Measurements from ENCODE around the gene TSPAN17.

Gene TSPAN17

DNA sequence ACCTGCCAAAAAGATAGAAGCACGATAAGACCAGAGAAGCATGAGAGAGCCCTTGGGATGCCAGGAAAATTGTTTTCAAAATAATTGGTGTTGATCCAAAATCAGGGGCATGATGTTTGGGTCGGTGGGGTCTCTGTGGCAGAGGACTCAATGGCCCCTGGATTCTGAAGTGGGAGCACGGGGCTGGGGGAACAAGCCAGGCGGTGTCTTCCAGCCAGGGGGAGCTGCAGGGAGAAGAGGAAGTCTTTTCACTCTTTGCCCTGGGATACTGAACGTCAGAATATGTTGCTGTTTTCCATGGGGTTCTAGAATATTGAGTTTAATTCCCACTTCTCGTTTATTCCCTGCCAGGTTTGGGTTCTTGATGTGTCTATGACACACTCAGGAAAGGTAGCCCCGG lies 20.4 kb downstream of the TSPAN17 start:
- Histone ChIP-seq H3K9me3 (ENCODE audit: control insufficient read depth in 1 of 2, low read length in 2 of 2) (no peaks in the 10 kb centered on the region), H3K9ac (ENCODE audit: low read depth in 1 of 2, low read length in 2 of 2) (no peak overlapping the region), H3K4me1 (ENCODE audit: control insufficient read depth in 1 of 2, insufficient read depth in 2 of 2, low read length in 2 of 2) (no peaks in the 10 kb centered on the region), H3K4me3 (ENCODE audit: low read depth in 1 of 2, low read length in 2 of 2) (no peak overlapping the region), H3K36me3 (ENCODE audit: control insufficient read depth in 1 of 2, insufficient read depth in 2 of 2, low read length in 2 of 2) (no peaks in the 10 kb centered on the region), H3K27me3 (ENCODE audit: control insufficient read depth in 1 of 2, insufficient read depth in 2 of 2, low read length in 2 of 2) (peaks cover 5 to 11% of the 10 kb centered on the region in 2 donors), H3K27ac (ENCODE audit: low read depth, low read length) (no peak overlapping the region)

DNA sequence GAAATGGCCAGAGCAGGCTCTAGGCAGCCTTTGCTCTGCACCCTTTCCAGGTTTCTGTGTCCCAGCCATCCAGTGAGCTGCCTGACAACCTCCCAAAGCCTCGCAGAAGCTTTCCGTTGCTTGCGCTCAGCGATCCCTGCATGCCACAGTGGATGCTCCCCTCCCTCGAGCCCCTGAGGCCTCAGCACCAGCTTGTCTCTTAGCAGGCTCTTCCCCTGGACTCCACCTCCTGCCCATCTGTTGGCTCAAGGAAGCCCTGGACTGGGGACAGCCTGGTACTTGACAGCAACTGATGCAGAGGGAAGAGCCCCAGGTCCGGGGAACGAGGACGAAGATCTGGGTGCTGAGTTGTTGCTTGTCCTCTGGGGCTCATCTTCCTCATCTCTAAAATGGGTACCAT lies 23.2 kb downstream of the TSPAN17 start:
- H3K4me3 ChIP-seq (ENCODE audit: low read depth in 1 of 2, low read length in 2 of 2): no peak overlapping the region
- no peak overlapping the region for H3K9ac ChIP-seq (ENCODE audit: low read depth in 1 of 2, low read length in 2 of 2)
- H3K4me1 ChIP-seq (ENCODE audit: control insufficient read depth in 1 of 2, insufficient read depth in 2 of 2, low read length in 2 of 2): no peaks in the 10 kb centered on the region
- H3K27me3 ChIP-seq (ENCODE audit: control insufficient read depth in 1 of 2, insufficient read depth in 2 of 2, low read length in 2 of 2): peaks cover 0 to under 1% of the 10 kb centered on the region in 2 donors
- no peaks in the 10 kb centered on the region for H3K36me3 ChIP-seq (ENCODE audit: control insufficient read depth in 1 of 2, insufficient read depth in 2 of 2, low read length in 2 of 2)
- no peak overlapping the region for H3K27ac ChIP-seq (ENCODE audit: low read depth, low read length)
- no peaks in the 10 kb centered on the region for H3K9me3 ChIP-seq (ENCODE audit: control insufficient read depth in 1 of 2, low read length in 2 of 2)

DNA sequence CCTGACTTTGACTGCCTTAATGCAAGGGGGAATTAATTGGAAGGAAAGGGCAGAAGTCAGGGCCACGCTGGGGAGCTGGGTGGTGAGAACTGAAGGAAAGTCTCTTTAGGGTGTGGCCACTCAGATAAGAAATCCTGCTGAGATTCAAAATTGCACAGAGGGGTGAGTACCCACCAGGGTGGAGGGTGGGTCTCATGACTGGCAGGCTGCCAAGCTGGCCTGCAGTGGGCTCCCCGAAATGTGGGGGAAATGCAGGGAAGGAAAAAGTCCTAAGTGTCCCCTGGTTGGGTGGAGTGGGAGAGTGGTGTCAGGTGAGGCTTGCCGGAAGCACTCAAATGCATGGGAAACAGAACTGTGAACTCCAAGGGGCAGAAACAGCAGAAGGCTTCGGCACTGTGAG lies 24.1 kb downstream of the TSPAN17 start:
- Histone ChIP-seq H3K36me3 (ENCODE audit: control insufficient read depth in 1 of 2, insufficient read depth in 2 of 2, low read length in 2 of 2) (no peaks in the 10 kb centered on the region), H3K4me3 (ENCODE audit: low read depth in 1 of 2, low read length in 2 of 2) (no peak overlapping the region), H3K9ac (ENCODE audit: low read depth in 1 of 2, low read length in 2 of 2) (no peak overlapping the region), H3K9me3 (ENCODE audit: control insufficient read depth in 1 of 2, low read length in 2 of 2) (no peaks in the 10 kb centered on the region), H3K27me3 (ENCODE audit: control insufficient read depth in 1 of 2, insufficient read depth in 2 of 2, low read length in 2 of 2) (no peaks in the 10 kb centered on the region), H3K4me1 (ENCODE audit: control insufficient read depth in 1 of 2, insufficient read depth in 2 of 2, low read length in 2 of 2) (no peaks in the 10 kb centered on the region), H3K27ac (ENCODE audit: low read depth, low read length) (no peak overlapping the region)

DNA sequence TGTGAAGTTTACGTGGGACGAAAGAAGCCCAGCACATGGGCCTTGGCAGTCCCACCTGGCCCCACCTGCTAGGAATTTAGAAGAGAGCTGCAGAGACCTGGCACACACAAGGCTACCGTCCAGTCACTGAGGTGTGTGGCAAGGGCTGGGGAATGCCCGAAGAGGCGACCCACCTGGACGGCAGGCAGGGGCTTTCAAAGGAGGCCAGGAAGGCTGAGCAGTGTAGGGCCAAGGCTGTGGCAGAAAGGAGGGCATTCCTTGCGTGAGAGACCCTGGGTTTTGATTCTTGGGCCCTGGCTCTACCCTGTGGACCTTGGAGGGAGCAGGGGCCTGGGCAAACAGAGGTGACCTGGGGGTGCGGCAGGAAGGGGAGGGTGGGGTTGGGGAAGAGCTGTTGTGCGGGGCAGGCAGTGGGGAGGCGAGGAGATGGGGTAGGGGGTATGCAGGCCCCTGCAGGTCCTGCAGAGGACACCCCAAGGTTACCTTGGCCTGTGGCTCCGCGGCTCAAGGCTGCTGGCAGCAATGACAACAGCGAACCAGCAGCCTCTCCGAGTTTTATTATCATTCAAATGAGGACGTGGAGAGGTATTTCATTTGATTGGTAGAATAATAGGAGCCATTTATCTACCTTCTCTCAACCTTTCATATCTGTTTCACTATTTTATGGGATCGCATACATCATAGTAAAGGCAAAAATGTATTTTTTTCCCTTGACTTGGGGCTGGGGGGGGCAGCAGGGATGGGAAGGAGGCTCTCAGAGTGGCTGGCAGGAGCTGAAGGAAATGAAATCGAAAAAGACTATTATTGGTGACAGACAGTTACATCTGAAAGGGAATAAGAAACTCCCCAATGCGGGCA lies 24.8 kb downstream of the TSPAN17 start:
- H3K27me3 ChIP-seq (ENCODE audit: control insufficient read depth in 1 of 2, insufficient read depth in 2 of 2, low read length in 2 of 2): no peaks in the 10 kb centered on the region
- no peak overlapping the region for H3K9ac ChIP-seq (ENCODE audit: low read depth in 1 of 2, low read length in 2 of 2)
- H3K9me3 ChIP-seq (ENCODE audit: control insufficient read depth in 1 of 2, low read length in 2 of 2): no peaks in the 10 kb centered on the region
- H3K36me3 ChIP-seq (ENCODE audit: control insufficient read depth in 1 of 2, insufficient read depth in 2 of 2, low read length in 2 of 2): no peaks in the 10 kb centered on the region
- no peaks in the 10 kb centered on the region for H3K4me1 ChIP-seq (ENCODE audit: control insufficient read depth in 1 of 2, insufficient read depth in 2 of 2, low read length in 2 of 2)
- H3K4me3 ChIP-seq (ENCODE audit: low read depth in 1 of 2, low read length in 2 of 2): no peak overlapping the region
- no peak overlapping the region for H3K27ac ChIP-seq (ENCODE audit: low read depth, low read length)

DNA sequence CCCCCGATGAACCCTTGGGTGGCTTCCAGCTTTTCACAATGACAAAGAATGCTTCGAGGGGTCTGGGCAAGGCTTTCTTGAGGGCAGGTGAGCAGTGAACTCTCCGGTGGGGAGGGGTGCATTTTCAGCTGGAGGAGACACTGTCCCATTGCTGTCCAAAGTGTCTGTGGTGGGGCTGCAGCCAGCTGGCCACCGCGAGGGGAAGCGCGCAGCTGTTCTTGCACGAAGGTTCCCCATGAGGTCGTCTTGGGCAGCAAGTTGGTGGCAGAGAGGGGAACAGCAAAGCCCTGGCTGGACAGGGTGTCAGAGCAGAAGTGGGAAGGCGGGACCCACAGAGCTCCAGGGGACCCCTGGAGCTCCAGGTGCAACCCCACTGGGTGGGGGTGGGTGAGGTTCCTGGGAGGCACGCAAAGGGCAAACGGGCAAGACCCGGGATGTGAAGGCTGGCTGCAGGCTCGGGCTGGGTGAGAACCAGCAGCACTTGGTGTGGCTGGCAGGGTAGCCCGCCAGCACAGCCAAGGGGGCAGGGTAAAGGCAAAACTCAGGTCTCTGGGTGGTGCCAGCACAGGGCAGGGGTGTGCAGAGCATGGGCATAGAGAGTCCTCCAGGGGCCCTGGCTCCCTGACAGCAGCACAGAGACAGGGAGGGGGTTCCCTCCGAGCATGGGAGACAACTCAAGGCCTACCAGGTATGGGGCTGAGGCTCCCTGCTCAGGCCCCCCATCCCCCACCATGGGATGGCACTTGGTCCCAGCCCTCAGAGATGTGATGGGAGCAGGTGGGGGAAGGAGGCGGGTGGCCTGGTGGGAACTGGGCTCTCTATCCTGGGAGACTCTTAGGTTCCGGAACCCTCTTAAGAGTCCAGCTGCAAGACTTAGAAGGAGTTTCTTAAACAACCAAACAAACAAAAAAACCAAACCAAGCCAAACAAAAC lies 26.6 kb downstream of the TSPAN17 start:
- Histone ChIP-seq H3K27me3 (ENCODE audit: control insufficient read depth in 1 of 2, insufficient read depth in 2 of 2, low read length in 2 of 2) (no peaks in the 10 kb centered on the region), H3K4me1 (ENCODE audit: control insufficient read depth in 1 of 2, insufficient read depth in 2 of 2, low read length in 2 of 2) (no peaks in the 10 kb centered on the region), H3K36me3 (ENCODE audit: control insufficient read depth in 1 of 2, insufficient read depth in 2 of 2, low read length in 2 of 2) (no peaks in the 10 kb centered on the region), H3K9ac (ENCODE audit: low read depth in 1 of 2, low read length in 2 of 2) (no peak overlapping the region), H3K27ac (ENCODE audit: low read depth, low read length) (no peak overlapping the region), H3K4me3 (ENCODE audit: low read depth in 1 of 2, low read length in 2 of 2) (no peak overlapping the region), H3K9me3 (ENCODE audit: control insufficient read depth in 1 of 2, low read length in 2 of 2) (no peaks in the 10 kb centered on the region)

DNA sequence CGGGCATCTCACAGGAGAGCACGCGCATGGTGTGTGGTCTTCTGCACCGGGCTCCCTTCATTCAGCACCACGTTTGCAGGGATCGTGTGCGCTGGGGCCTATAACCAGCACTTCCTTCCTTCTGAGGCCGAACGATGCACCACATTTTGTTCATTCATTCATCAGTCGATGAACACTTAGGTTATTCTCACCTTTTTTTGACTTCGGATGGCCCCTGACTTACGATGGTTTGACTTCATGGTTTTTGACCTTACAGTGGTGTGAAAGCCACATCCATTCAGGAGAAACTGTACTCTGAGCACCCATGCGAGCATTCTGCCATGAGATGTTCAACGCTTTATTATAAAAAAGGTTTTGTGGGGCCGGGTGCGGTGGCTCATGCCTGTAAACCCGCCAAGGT lies 27.5 kb downstream of the TSPAN17 start:
- peaks cover 6 to 7% of the 10 kb centered on the region in 2 donors for H3K27me3 ChIP-seq (ENCODE audit: control insufficient read depth in 1 of 2, insufficient read depth in 2 of 2, low read length in 2 of 2)
- no peaks in the 10 kb centered on the region for H3K4me1 ChIP-seq (ENCODE audit: control insufficient read depth in 1 of 2, insufficient read depth in 2 of 2, low read length in 2 of 2)
- no peak overlapping the region for H3K27ac ChIP-seq (ENCODE audit: low read depth, low read length)
- no peaks in the 10 kb centered on the region for H3K36me3 ChIP-seq (ENCODE audit: control insufficient read depth in 1 of 2, insufficient read depth in 2 of 2, low read length in 2 of 2)
- no peak overlapping the region for H3K4me3 ChIP-seq (ENCODE audit: low read depth in 1 of 2, low read length in 2 of 2)
- no peaks in the 10 kb centered on the region for H3K9me3 ChIP-seq (ENCODE audit: control insufficient read depth in 1 of 2, low read length in 2 of 2)
- H3K9ac ChIP-seq (ENCODE audit: low read depth in 1 of 2, low read length in 2 of 2): no peak overlapping the region

DNA sequence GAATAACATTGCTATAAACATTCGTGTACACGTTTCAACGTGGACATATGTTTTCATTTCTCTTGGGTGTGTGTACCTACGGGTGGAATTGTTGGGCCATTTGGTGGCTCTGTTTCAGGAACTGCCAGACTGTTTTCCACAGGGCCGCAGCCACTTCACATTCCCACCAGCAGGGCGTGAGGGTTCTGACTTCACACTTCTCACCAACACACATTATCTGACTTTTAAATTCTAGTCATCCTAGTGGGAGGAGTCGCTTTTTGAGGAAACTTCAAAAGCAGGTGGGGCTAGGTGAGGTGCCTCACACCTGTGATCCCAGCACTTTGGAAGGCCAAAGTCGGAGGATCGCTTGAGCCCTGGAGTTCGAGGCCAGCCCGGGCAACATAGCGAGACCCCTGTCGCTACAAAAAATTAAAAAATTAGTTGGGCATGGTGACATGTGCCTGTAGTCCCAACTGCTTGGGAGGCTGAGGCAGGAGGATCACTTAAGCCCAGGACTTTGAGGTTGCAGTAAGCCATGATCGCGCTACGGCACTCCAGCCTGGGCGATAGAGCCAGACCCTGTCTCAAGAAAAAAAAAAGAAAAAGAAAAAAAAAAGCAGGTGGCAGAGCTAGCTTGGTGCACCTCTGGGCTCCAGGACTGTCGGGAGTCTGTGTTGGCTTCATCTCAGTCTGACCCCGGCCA lies 28.5 kb downstream of the TSPAN17 start:
- Histone ChIP-seq H3K9ac (ENCODE audit: low read depth in 1 of 2, low read length in 2 of 2) (no peak overlapping the region), H3K27ac (ENCODE audit: low read depth, low read length) (no peak overlapping the region), H3K9me3 (ENCODE audit: control insufficient read depth in 1 of 2, low read length in 2 of 2) (no peaks in the 10 kb centered on the region), H3K36me3 (ENCODE audit: control insufficient read depth in 1 of 2, insufficient read depth in 2 of 2, low read length in 2 of 2) (no peaks in the 10 kb centered on the region), H3K27me3 (ENCODE audit: control insufficient read depth in 1 of 2, insufficient read depth in 2 of 2, low read length in 2 of 2) (peaks cover 10 to 16% of the 10 kb centered on the region in 2 donors), H3K4me1 (ENCODE audit: control insufficient read depth in 1 of 2, insufficient read depth in 2 of 2, low read length in 2 of 2) (no peaks in the 10 kb centered on the region), H3K4me3 (ENCODE audit: low read depth in 1 of 2, low read length in 2 of 2) (no peak overlapping the region)

DNA sequence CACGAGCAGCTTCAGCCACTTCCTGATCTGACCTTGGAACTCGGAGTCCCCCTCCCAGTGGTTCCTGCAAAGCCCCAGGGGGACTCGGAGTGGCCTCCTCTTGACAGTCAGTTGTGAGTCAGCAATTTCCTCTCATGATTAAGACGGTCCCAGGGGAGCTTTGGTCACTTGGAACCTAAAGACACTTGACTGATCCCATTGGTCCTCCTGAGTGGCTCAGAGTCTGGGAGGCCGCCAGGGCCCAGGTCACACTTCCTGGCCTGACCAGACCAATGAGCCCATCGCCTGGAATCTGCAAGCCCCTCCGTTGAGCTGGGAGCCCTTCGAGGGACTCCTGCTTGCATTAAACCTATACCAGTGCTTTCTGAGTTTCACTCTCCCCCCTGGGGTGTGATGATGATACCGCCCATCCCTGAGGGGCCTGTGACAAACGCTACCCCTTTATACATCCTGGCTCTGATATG lies 29.1 kb downstream of the TSPAN17 start:
- no peaks in the 10 kb centered on the region for H3K4me1 ChIP-seq (ENCODE audit: control insufficient read depth in 1 of 2, insufficient read depth in 2 of 2, low read length in 2 of 2)
- no peaks in the 10 kb centered on the region for H3K36me3 ChIP-seq (ENCODE audit: control insufficient read depth in 1 of 2, insufficient read depth in 2 of 2, low read length in 2 of 2)
- H3K27ac ChIP-seq (ENCODE audit: low read depth, low read length): no peak overlapping the region
- no peak overlapping the region for H3K9ac ChIP-seq (ENCODE audit: low read depth in 1 of 2, low read length in 2 of 2)
- peaks cover 12 to 20% of the 10 kb centered on the region in 2 donors for H3K27me3 ChIP-seq (ENCODE audit: control insufficient read depth in 1 of 2, insufficient read depth in 2 of 2, low read length in 2 of 2)
- H3K4me3 ChIP-seq (ENCODE audit: low read depth in 1 of 2, low read length in 2 of 2): no peak overlapping the region
- no peaks in the 10 kb centered on the region for H3K9me3 ChIP-seq (ENCODE audit: control insufficient read depth in 1 of 2, low read length in 2 of 2)

DNA sequence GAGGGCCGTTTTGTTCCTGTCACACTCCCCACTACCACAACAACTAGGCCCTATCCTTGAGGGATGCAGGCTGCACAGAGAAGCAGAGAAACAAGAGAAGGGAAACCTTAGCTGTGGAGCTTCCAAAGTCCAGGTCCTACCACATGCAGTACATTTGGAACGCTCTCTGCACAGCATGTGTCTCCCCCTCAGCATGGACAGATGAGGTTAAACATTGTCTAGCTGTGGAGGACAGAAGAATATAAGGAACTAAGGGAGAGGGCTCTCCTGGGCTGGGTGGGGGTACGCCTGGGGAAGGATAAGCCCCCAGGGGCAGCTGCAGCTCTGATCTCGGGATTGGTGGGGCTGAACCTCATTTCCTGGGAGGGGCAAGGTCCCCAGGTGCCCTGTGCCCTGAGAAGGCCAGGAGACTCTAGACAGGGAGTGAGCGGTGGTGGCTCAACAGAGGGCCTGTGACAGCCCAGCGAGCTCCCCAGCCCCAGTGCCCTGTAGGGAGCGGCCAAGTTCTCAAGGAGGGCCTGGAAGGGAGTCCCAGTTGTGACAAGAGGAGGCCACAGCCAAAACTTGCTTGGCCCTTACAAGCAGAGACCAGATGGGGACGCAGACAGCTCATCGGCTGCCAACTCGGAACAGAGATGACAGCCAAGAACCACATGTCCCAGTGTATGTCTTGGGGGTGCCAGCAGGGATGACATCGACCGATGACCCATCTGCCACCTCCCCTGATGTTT lies 30.1 kb downstream of the TSPAN17 start:
- Histone ChIP-seq H3K36me3 (ENCODE audit: control insufficient read depth in 1 of 2, insufficient read depth in 2 of 2, low read length in 2 of 2) (no peaks in the 10 kb centered on the region), H3K4me1 (ENCODE audit: control insufficient read depth in 1 of 2, insufficient read depth in 2 of 2, low read length in 2 of 2) (no peaks in the 10 kb centered on the region), H3K27me3 (ENCODE audit: control insufficient read depth in 1 of 2, insufficient read depth in 2 of 2, low read length in 2 of 2) (peaks cover 12 to 24% of the 10 kb centered on the region in 2 donors), H3K4me3 (ENCODE audit: low read depth in 1 of 2, low read length in 2 of 2) (no peak overlapping the region), H3K9ac (ENCODE audit: low read depth in 1 of 2, low read length in 2 of 2) (no peak overlapping the region), H3K9me3 (ENCODE audit: control insufficient read depth in 1 of 2, low read length in 2 of 2) (no peaks in the 10 kb centered on the region), H3K27ac (ENCODE audit: low read depth, low read length) (no peak overlapping the region)
